K562 (cell line): ENCODE measurements around the gene BTD. TPM values are rescaled to one million over a fixed set of nuclear protein-coding genes. Genes with fewer than 3 reads are reported as not detected.

Source experiments
- ARID4B ChIP-seq: sonication (generic); formaldehyde crosslinking; IDR thresholded peaks from 2 replicates; pipeline ENCODE4 v1.8.0; 2022; ENCODE audit warnings: mild to moderate bottlenecking, missing genetic modification reagents
- E2F3 ChIP-seq: fragments of 250-450 bp; sonication (Bioruptor Pico); IDR thresholded peaks from 2 replicates; pipeline ENCODE4 v1.4.0; 2020; ENCODE audit warnings: mild to moderate bottlenecking
- ETV6 ChIP-seq, 3 experiments: fragments of 150-350 bp in 1 of 3; sonication (generic) in 1 of 3; formaldehyde crosslinking in 1 of 3; IDR thresholded peaks; 2 replicates each; pipeline versions ENCODE4 v1.6.1 to v1.8.0; 2014 to 2022; ENCODE audit warnings: borderline replicate concordance in 2 of 3, low read depth in 2 of 3, antibody characterized with exemption in 1 of 3, low read length in 1 of 3, mild to moderate bottlenecking in 1 of 3, missing genetic modification reagents in 1 of 3
- MAFK ChIP-seq: IDR thresholded peaks from 2 replicates; pipeline ENCODE4 v1.6.1; 2011; ENCODE audit warnings: low read length, improper control_type of control experiment
- NFATC3 ChIP-seq: fragments of 450-650 bp; IDR thresholded peaks from 2 replicates; pipeline ENCODE4 v1.6.1; 2017; ENCODE audit warnings: mild to moderate bottlenecking
- NFXL1 ChIP-seq: fragments of 450-650 bp; formaldehyde crosslinking; IDR thresholded peaks from 2 replicates; pipeline ENCODE4 v1.4.0; 2021; ENCODE audit warnings: mild to moderate bottlenecking
- PHTF2 ChIP-seq: fragments of 250-450 bp; sonication (Bioruptor Pico); IDR thresholded peaks from 2 replicates; pipeline ENCODE4 v1.5.0; 2021; ENCODE audit warnings: mild to moderate bottlenecking
- PRMT5 ChIP-seq: sonication (generic); formaldehyde crosslinking; IDR thresholded peaks from 2 replicates; pipeline ENCODE4 v1.5.0; 2020; ENCODE audit warnings: missing genetic modification reagents
- PRPF4 ChIP-seq: fragments of 200-400 bp; formaldehyde crosslinking; IDR thresholded peaks from one replicate; pipeline ENCODE4 v1.6.1; 2017; ENCODE audit warnings: low read length, low read depth, mild to moderate bottlenecking; ENCODE audit not compliant: insufficient read depth, poor library complexity, severe bottlenecking
- PTBP1 ChIP-seq: fragments of 200-400 bp; formaldehyde crosslinking; IDR thresholded peaks from 2 replicates; pipeline ENCODE4 v1.6.1; 2017; ENCODE audit warnings: low read depth, low read length
- RBM25 ChIP-seq: fragments of 200-400 bp; formaldehyde crosslinking; IDR thresholded peaks from 2 replicates; pipeline ENCODE4 v1.6.1; 2018; ENCODE audit warnings: low read length, low read depth, moderate library complexity; ENCODE audit not compliant: severe bottlenecking
- SNRNP70 ChIP-seq: fragments of 200-400 bp; formaldehyde crosslinking; optimal IDR thresholded peaks from 2 replicates; pipeline ENCODE3; 2017; ENCODE audit warnings: low read depth, low read length
- TEAD2 ChIP-seq: fragments of 450-650 bp; IDR thresholded peaks from 2 replicates; pipeline ENCODE4 v1.6.1; 2016; ENCODE audit warnings: missing genetic modification characterization, control low read depth, missing compliant biosample characterization
- VEZF1 ChIP-seq: fragments of 200-800 bp; sonication (Bioruptor generic); IDR thresholded peaks from 2 replicates; pipeline ENCODE4 v1.6.1; 2017; ENCODE audit warnings: missing genetic modification characterization, missing compliant biosample characterization
- ZNF165 ChIP-seq: fragments of 250-450 bp; sonication (Bioruptor Pico); IDR thresholded peaks from 2 replicates; pipeline ENCODE4 v1.4.0; 2020; ENCODE audit warnings: borderline replicate concordance
- ZNF23 ChIP-seq: fragments of 250-450 bp; sonication (Bioruptor Pico); IDR thresholded peaks from 2 replicates; pipeline ENCODE4 v1.4.0; 2020; ENCODE audit warnings: mild to moderate bottlenecking
- ZNF507 ChIP-seq: conservative IDR thresholded peaks from 2 replicates; pipeline ENCODE4 v1.6.1; 2017; ENCODE audit warnings: missing genetic modification characterization, missing compliant biosample characterization
- ZSCAN29 ChIP-seq: fragments of 450-650 bp; IDR thresholded peaks from 2 replicates; pipeline ENCODE4 v1.6.1; 2017
- polyA plus RNA-seq, 8 experiments: library from polyadenylated mRNA; depleted of rRNA in 4 of 8; stranded (reverse) in 5 of 8; unstranded in 3 of 8; fragments of >200 nt; fragmentation: Nextera tagmentation in 2 of 8; fragmentation: Illumina TruSeq in 1 of 8; extraction: Ambion mirVana in 2 of 8; extraction: Trizol in 1 of 8; gene quantifications; 2 replicates each; pipeline versions ENCODE4 v1.2.1 to v1.2.3, GENCODE V29; 2011 to 2014; ENCODE audit warnings: inconsistent platforms in 1 of 8, missing spikeins in 1 of 8
- total RNA-seq, 7 experiments: library from RNA; depleted of rRNA in 6 of 7; stranded (reverse); fragments of >200 nt in 6 of 7; fragmentation: Illumina TruSeq in 2 of 7; extraction: Trizol in 2 of 7; gene quantifications; 2 replicates each; pipeline versions ENCODE4 v1.2.1 to v1.2.3, GENCODE V29; 2011 to 2021; ENCODE audit warnings: low replicate concordance in 1 of 7
- TF ChIP-seq, protein P1 (sequence below), 2 experiments: IDR thresholded peaks; 2 replicates each; pipeline ENCODE4 v1.6.1; 2012; ENCODE audit warnings: improper control_type of control experiment in 2 of 2, low read depth in 2 of 2, low read length in 2 of 2, borderline replicate concordance in 1 of 2

The BTD gene
- total and polyA plus RNA-seq, 9 of the 15 experiments (the other 6 are each of a cell fraction or from before 2014, with no cell fraction given), result 6.6 to 26.2 (median 10.6) TPM

- TF ChIP-seq MAFK (peak; percentile 46), PRMT5 (no peak), ZNF165 (CRISPR knock-in tag) (no peak), PTBP1 (no peak), NFXL1 (CRISPR knock-in tag) (no peak), ZNF23 (CRISPR knock-in tag) (no peak), NFATC3 (no peak), E2F3 (CRISPR knock-in tag) (no peak), ARID4B (CRISPR knock-in tag) (peak; percentile 81), TEAD2 (tag) (no peak), RBM25 (peak; percentile 84), VEZF1 (CRISPR knock-in tag) (peak; percentile 89), SNRNP70 (no peak), PHTF2 (CRISPR knock-in tag) (no peak), ZNF507 (tag) (no peak), ETV6 (IDR thresholded peaks at IDR 0.05; ENCODE audit: borderline replicate concordance in 1 of 2, low read depth in 2 of 2, low read length in 1 of 2) (no peak), ETV6 (CRISPR knock-in tag; IDR thresholded peaks at IDR 0.05; ENCODE audit: borderline replicate concordance) (no peak), PRPF4 (no peak), ZSCAN29 (no peak)
- TF ChIP-seq, protein P1, sequence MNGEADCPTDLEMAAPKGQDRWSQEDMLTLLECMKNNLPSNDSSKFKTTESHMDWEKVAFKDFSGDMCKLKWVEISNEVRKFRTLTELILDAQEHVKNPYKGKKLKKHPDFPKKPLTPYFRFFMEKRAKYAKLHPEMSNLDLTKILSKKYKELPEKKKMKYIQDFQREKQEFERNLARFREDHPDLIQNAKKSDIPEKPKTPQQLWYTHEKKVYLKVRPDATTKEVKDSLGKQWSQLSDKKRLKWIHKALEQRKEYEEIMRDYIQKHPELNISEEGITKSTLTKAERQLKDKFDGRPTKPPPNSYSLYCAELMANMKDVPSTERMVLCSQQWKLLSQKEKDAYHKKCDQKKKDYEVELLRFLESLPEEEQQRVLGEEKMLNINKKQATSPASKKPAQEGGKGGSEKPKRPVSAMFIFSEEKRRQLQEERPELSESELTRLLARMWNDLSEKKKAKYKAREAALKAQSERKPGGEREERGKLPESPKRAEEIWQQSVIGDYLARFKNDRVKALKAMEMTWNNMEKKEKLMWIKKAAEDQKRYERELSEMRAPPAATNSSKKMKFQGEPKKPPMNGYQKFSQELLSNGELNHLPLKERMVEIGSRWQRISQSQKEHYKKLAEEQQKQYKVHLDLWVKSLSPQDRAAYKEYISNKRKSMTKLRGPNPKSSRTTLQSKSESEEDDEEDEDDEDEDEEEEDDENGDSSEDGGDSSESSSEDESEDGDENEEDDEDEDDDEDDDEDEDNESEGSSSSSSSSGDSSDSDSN (IDR thresholded peaks at IDR 0.05; ENCODE audit: borderline replicate concordance in 1 of 2, low read depth in 2 of 2, low read length in 2 of 2), result peak in 1 of 2 experiments; percentile 39; a peak in 1 of 4 replicates
Measured at GRCh38 chr3:15601399-15602145, at the start of gene BTD, which contains the start of gene HACL1 (continued).
